Stomach (tissue), 9 donors: ENCODE results near the gene RNF26. TPM values are rescaled to one million over a fixed set of nuclear protein-coding genes. Genes with fewer than 3 reads are reported as not detected.

ENCODE experiments used
- DNase-seq, 2 donors: peaks; one replicate each; pipeline versions ENCODE4 v3.0.0 to v3.0.0-alpha.2; 2013 to 2019
- H3K27ac ChIP-seq, 5 donors: fragments of 200-600 bp in 4 of 5; sonication (generic) in 4 of 5; one replicate each; pipeline ENCODE4 v1.5.1; 2013 to 2019; ENCODE audit warnings: mild to moderate bottlenecking in 1 of 5, moderate library complexity in 1 of 5
- H3K27me3 ChIP-seq, 3 donors: fragments of 200-600 bp; sonication (generic); one replicate each; pipeline ENCODE4 v1.5.1; 2017 to 2019; ENCODE audit warnings: mixed run types in 1 of 3
- H3K36me3 ChIP-seq, 4 donors: fragments of 200-600 bp; sonication (generic); 1 replicate in 3 of 4; 2 replicates in 1 of 4; pipeline ENCODE4 v1.5.1; 2016 to 2019
- H3K4me1 ChIP-seq, 4 donors: fragments of 200-600 bp; sonication (generic); one replicate each; pipeline ENCODE4 v1.5.1; 2016 to 2019
- H3K4me3 ChIP-seq, 4 donors: fragments of 200-600 bp; sonication (generic) in 3 of 4; one replicate each; pipeline ENCODE4 v1.5.1; 2016 to 2019; ENCODE audit warnings: mild to moderate bottlenecking in 1 of 4
- H3K9me3 ChIP-seq, 4 donors: fragments of 200-600 bp; sonication (generic); one replicate each; pipeline ENCODE4 v1.5.1; 2016 to 2019
- CTCF ChIP-seq, 7 experiments: fragments of 450-650 bp in 4 of 7; fragments of 200-600 bp in 3 of 7; sonication (generic) in 3 of 7; IDR thresholded peaks; one replicate each; pipeline ENCODE4 v1.5.1; 2016 to 2019; ENCODE audit warnings: antibody characterized with exemption in 7 of 7, control low read depth in 2 of 7, mild to moderate bottlenecking in 1 of 7
- EP300 ChIP-seq: sonication (generic); formaldehyde crosslinking; IDR thresholded peaks from one replicate; pipeline ENCODE4 v1.6.1; 2017; ENCODE audit warnings: antibody characterized with exemption
- POLR2A ChIP-seq, 4 donors: fragments of 450-650 bp; IDR thresholded peaks; one replicate each; pipeline ENCODE4 v1.6.1; 2016; ENCODE audit warnings: antibody characterized with exemption in 4 of 4, control low read depth in 2 of 4, mild to moderate bottlenecking in 1 of 4, moderate library complexity in 1 of 4
- POLR2AphosphoS5 ChIP-seq, 3 donors: sonication (generic); formaldehyde crosslinking; IDR thresholded peaks; one replicate each; pipeline ENCODE4 v1.6.1; 2016; ENCODE audit warnings: antibody characterized with exemption in 3 of 3
- WGBS, 5 donors: extraction: QIAGEN DNeasy Blood & Tissue Kit in 3 of 5; methylation state at CpG; one replicate each; pipeline versions ENCODE4 v1.1.5 to v1.1.7; 2013 to 2018; 5-methylcytosine and 5-hydroxymethylcytosine counted together
- intact Hi-C: fragments of 100-400 bp; cut with DNase I; formaldehyde crosslinking; loops from one replicate; pipeline ENCODE4 v1.15.1; 2023; ENCODE audit warnings: low total_unique reads
- polyA plus RNA-seq, 3 donors: library from polyadenylated mRNA; stranded (reverse); fragments of 200-250 nt; gene quantifications; one replicate each; pipeline ENCODE4 v1.2.3, GENCODE V29; 2013
- total RNA-seq, 5 donors: library from RNA; depleted of rRNA; stranded (reverse); fragments of >200 nt; gene quantifications; one replicate each; pipeline versions ENCODE4 v1.1.0 to v1.2.3, GENCODE V29; 2014 to 2016
- donor health status: healthy with polysubstance abuse.
- donor health status: Bipolar disorder and iron deficiency.
- donor health status: healthy.

The RNF26 gene
- total and polyA plus RNA-seq, 8 donors: 1.3 to 45.8 (median 10.3) TPM; not detected in 1

GRCh38 chr11:119290894-119291497 lies 43.3 kb upstream of the RNF26 start:
- H3K4me1 ChIP-seq: no peaks in the 10 kb centered on the region
- WGBS, 5 donors: 95 to 99% (median 97%) methylated on average over 10 of the region's 10 CpGs
- TF ChIP-seq POLR2AphosphoS5 (IDR thresholded peaks at IDR 0.05): no peak
- TF ChIP-seq POLR2A (IDR thresholded peaks at IDR 0.05): no peak
- TF ChIP-seq EP300: no peak
- no peak for TF ChIP-seq CTCF (IDR thresholded peaks at IDR 0.05)
- H3K36me3 ChIP-seq: peaks cover 12 to 70% (median 67%) of the 10 kb centered on the region in 4 donors
- intact Hi-C loops: no loop called here
- H3K27me3 ChIP-seq: no peaks in the 10 kb centered on the region
- H3K9me3 ChIP-seq: peaks cover 0 to 12% (median 7%) of the 10 kb centered on the region in 4 donors
- DNase-seq: no peak
- no peak overlapping the region for H3K27ac ChIP-seq
- no peak overlapping the region for H3K4me3 ChIP-seq

- Histone ChIP-seq H3K9me3 (peaks cover 0 to 12% (median 7%) of the 10 kb centered on the region in 4 donors), H3K27ac (no peak overlapping the region), H3K4me3 (no peak overlapping the region), H3K27me3 (no peaks in the 10 kb centered on the region), H3K36me3 (peaks cover 16 to 66% (median 62%) of the 10 kb centered on the region in 4 donors), H3K4me1 (peaks cover 0 to 17% (median 9%) of the 10 kb centered on the region in 4 donors)
- 91 to 98% (median 93%) methylated on average over 3 of the region's 3 CpGs for WGBS, 5 donors
- TF ChIP-seq POLR2A (IDR thresholded peaks at IDR 0.05) (no peak), EP300 (no peak), POLR2AphosphoS5 (IDR thresholded peaks at IDR 0.05) (no peak), CTCF (IDR thresholded peaks at IDR 0.05) (no peak)
- DNase-seq: no peak
- intact Hi-C loops: no loop called here
These were observed 40.9 kb upstream of the RNF26 start for GRCh38 chr11:119293461-119293860.

- H3K27me3 ChIP-seq: no peaks in the 10 kb centered on the region
- no peak overlapping the region for H3K27ac ChIP-seq
- 44 to 64% (median 46%) methylated on average over 3 of the region's 3 CpGs for WGBS, 5 donors
- no peak for DNase-seq
- intact Hi-C loops: no loop called here
- peaks cover 0 to 22% (median 14%) of the 10 kb centered on the region in 4 donors for H3K4me1 ChIP-seq
- H3K36me3 ChIP-seq: peaks cover 34 to 75% (median 66%) of the 10 kb centered on the region in 4 donors
- H3K9me3 ChIP-seq: peaks cover 0 to 12% (median 7%) of the 10 kb centered on the region in 4 donors
- TF ChIP-seq CTCF (IDR thresholded peaks at IDR 0.05) (no peak), EP300 (no peak), POLR2AphosphoS5 (IDR thresholded peaks at IDR 0.05) (no peak), POLR2A (IDR thresholded peaks at IDR 0.05) (no peak)
- H3K4me3 ChIP-seq: no peak overlapping the region
These were observed 39.1 kb upstream of the RNF26 start for GRCh38 chr11:119295178-119295577.

GRCh38 chr11:119297938-119298337 lies 36.4 kb upstream of the RNF26 start:
- Histone ChIP-seq H3K27me3 (no peaks in the 10 kb centered on the region), H3K9me3 (no peaks in the 10 kb centered on the region), H3K4me1 (peaks cover 0 to 32% (median 18%) of the 10 kb centered on the region in 4 donors), H3K36me3 (peaks cover 38 to 85% (median 75%) of the 10 kb centered on the region in 4 donors), H3K27ac (peak overlapping the region in 2 of 5 donors; percentile 14 to 72), H3K4me3 (no peak overlapping the region)
- no peak for DNase-seq
- intact Hi-C loops: no loop called here
- TF ChIP-seq POLR2A (IDR thresholded peaks at IDR 0.05) (no peak), POLR2AphosphoS5 (IDR thresholded peaks at IDR 0.05) (no peak), EP300 (no peak), CTCF (IDR thresholded peaks at IDR 0.05) (no peak)
- 48 to 70% (median 58%) methylated on average over 3 of the region's 3 CpGs for WGBS, 5 donors
